ENCODE data around the gene MROH2A.

Gene MROH2A

GRCh38 chr2:233824373-233824772 is 46.2 kb downstream of the MROH2A start (continued):
- TF ChIP-seq POU6F1 (CRISPR knock-in tag; IDR thresholded peaks at IDR 0.05; ENCODE audit: borderline replicate concordance, low read depth): no peak
- no peak for TF ChIP-seq TCF4 (CRISPR knock-in tag; IDR thresholded peaks at IDR 0.05; ENCODE audit: borderline replicate concordance)
- TF ChIP-seq CSDC2 (CRISPR knock-in tag; IDR thresholded peaks at IDR 0.05): no peak
- TF ChIP-seq PPARA (CRISPR knock-in tag; IDR thresholded peaks at IDR 0.05; ENCODE audit: borderline replicate concordance): no peak
- TF ChIP-seq CSRNP3 (CRISPR knock-in tag; IDR thresholded peaks at IDR 0.05): no peak
- no peak for TF ChIP-seq ZNF70 (CRISPR knock-in tag; IDR thresholded peaks at IDR 0.05)

- TF ChIP-seq RARB (CRISPR knock-in tag; IDR thresholded peaks at IDR 0.05) (no peak), PATZ1 (CRISPR knock-in tag; IDR thresholded peaks at IDR 0.05; ENCODE audit: borderline replicate concordance) (no peak), ESRRG (CRISPR knock-in tag; IDR thresholded peaks at IDR 0.05) (no peak), TCF4 (CRISPR knock-in tag; IDR thresholded peaks at IDR 0.05; ENCODE audit: borderline replicate concordance) (no peak), BACH2 (CRISPR knock-in tag; IDR thresholded peaks at IDR 0.05; ENCODE audit: borderline replicate concordance) (no peak), CREB5 (CRISPR knock-in tag; IDR thresholded peaks at IDR 0.05; ENCODE audit: low read depth) (no peak), ZC3H10 (CRISPR knock-in tag; IDR thresholded peaks at IDR 0.05) (no peak), OSR1 (CRISPR knock-in tag; IDR thresholded peaks at IDR 0.05) (no peak), ZNF70 (CRISPR knock-in tag; IDR thresholded peaks at IDR 0.05) (no peak), TSHZ2 (CRISPR knock-in tag; IDR thresholded peaks at IDR 0.05) (no peak), TOX (CRISPR knock-in tag; IDR thresholded peaks at IDR 0.05; ENCODE audit: borderline replicate concordance) (no peak), CSDC2 (CRISPR knock-in tag; IDR thresholded peaks at IDR 0.05) (no peak), GLIS3 (CRISPR knock-in tag; IDR thresholded peaks at IDR 0.05) (no peak), CSRNP3 (CRISPR knock-in tag; IDR thresholded peaks at IDR 0.05) (no peak), ZNF565 (CRISPR knock-in tag; conservative IDR thresholded peaks at IDR 0.05; ENCODE audit: low read depth) (no peak), ZFP30 (CRISPR knock-in tag; IDR thresholded peaks at IDR 0.05) (no peak), ARNTL (CRISPR knock-in tag; IDR thresholded peaks at IDR 0.05; ENCODE audit: borderline replicate concordance, low read depth) (no peak), PPARA (CRISPR knock-in tag; IDR thresholded peaks at IDR 0.05; ENCODE audit: borderline replicate concordance) (no peak), ZNF8 (CRISPR knock-in tag; IDR thresholded peaks at IDR 0.05) (no peak), ISL1 (CRISPR knock-in tag; IDR thresholded peaks at IDR 0.05) (no peak)
- no peak for ATAC-seq
These were observed 50.5 kb downstream of the MROH2A start for GRCh38 chr2:233828546-233829192.

Measured in SK-N-SH treated with all-trans-retinoic acid at 6 μM for 48 hours (cell line).